NCI-H345 treated with DMSO at 0.1 percent for 48 hours (cell line): ENCODE data around the gene ADH4.
A peak's percentile ranks its signal among the peaks of the same experiment; 100 is the strongest.
"Not testable (repeated sequence)": the region's sequence is repeated elsewhere in the genome, so short reads cannot be mapped to it uniquely, and the experiment has no call there.

Source experiments
- DNase-seq: peaks from one replicate; lab custom pipeline; 2025; ENCODE audit not compliant: unreplicated experiment; lab: John Stamatoyannopoulos, UW

The ADH4 gene

DNA sequence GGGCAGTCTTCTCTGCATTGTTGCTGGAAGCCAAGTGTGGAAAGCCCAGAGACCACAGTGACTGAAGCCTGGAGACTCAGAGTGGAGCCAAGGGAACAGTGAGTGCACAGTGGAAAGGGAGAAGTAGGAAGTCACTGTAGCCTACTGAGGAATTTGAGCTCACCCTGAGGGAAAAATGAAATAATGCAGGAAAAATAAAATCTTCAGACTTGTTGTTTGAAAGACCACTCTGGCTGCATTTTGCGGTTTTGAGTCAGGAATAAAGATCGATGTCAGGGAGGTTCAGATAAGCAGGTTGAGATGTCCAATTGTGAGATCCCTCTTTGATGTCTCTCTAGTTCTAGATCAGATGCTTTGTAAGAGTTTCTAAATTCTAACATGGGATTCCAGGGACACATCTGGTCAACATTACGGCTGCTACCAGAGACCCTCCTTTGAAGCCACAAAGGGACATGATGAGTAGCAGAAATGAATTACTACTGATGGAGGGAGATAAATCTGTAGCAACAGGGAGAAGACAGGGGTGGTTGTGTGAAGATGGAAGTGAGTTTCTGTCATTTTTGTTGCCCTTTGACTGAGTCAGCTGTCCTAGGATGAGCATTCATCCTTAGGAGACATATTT is 8.4 kb downstream of the ADH4 start:
- DNase-seq = no peak

DNA sequence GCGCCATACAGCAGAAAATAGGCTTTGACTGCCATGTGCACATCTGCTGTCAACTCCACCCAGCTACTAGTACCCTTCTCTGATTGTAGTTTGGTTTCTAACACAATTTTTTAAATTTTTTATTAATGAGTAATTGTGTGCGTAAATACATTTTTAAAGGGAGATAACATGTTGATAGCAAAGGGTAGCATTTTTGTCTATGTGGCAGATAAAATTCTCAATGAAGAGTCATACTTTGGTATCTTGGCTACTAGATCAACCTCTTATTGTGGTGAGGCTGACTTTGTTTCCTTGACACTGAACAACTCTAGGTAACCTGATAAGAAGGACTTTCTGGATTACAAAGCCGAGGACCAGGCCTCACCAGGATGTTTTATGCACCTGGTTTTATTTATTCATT is 9.5 kb downstream of the ADH4 start:
- DNase-seq = no peak

DNA sequence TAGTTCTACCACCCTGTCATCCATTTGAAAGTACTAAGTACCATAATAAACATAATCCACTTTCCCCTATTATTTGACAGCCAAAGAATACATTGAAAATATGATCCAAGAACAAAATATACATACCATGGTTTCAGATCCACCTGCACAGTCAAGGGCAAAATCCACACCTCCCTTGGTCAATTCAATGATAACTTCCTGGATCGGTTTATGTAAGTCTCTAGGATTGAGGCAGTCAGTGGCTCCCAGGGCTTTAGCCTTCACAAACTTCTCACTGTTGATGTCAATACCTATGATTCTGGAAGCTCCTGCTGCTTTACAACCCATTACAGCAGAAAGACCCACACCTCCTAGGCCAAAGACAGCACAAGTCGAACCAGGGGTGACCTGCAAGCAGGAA is 12.7 kb downstream of the ADH4 start:
- no peak for DNase-seq

GRCh38 chr4:99126376-99126775 is 17.7 kb downstream of the ADH4 start:
- no peak for DNase-seq

- no peak for DNase-seq
Measured at GRCh38 chr4:99121008-99121407, 23.1 kb downstream of the ADH4 start.

DNA sequence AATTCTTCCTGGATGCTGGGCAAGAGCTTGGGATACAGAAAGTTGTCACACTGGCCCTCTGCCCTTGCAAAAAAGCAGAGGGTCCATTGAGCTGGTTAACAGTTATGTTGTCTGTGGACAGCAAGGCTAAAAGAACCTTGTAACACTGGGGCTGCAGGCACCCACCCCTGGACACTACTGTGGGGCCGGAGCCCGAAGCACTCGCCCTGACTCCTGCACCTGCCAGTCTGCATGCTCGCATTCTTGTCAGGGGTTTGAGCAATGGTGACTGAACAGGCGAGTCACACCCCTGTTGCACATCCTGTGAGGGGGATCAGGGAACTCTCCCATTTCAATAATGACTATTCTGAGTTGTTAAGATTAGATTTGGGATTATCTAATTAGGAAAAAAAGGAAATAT is 23.6 kb downstream of the ADH4 start:
- no peak for DNase-seq

DNA sequence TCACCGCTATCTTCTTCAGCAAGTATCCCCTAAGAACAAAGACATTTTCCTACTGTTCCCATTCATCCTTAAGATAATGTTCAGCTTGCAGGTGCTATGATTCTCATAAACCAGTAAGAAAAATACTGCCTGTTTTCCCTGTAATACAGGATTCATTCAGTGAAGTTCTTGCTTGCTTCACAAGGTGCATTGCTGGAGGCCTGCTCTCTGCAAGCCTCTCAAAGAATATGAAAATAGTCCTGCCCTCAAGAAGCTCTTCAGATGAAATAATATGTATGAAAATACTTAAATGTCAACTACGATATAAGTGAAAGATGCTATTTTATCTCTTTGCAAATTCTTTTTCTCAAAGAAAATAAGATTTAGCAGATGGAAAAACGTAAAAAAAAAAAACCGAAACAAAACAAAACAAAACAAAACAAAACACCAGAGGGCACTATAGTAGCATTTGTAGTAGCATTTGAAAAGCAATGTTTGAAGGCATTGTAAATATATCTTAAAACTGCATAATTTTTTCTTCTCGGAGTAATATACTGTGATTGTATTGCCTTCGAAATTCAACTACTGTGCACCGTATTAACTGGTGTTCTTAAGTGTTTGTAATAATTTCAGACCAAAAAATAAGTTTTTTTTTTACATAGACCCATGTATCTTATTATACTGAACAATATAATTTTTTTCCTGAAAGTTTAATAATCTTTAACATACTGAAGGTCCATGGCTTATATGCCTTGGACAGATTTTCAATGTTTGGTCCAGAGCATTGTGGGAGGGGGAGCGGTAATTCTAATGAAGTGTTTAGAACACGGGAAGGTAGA is 26.0 kb downstream of the ADH4 start:
- no peak for DNase-seq

GRCh38 chr4:99117122-99117841 is 26.8 kb downstream of the ADH4 start:
- not testable (repeated sequence) for DNase-seq

- not testable (repeated sequence) for DNase-seq
Measured at GRCh38 chr4:99109286-99109685, 34.8 kb downstream of the ADH4 start.

DNA sequence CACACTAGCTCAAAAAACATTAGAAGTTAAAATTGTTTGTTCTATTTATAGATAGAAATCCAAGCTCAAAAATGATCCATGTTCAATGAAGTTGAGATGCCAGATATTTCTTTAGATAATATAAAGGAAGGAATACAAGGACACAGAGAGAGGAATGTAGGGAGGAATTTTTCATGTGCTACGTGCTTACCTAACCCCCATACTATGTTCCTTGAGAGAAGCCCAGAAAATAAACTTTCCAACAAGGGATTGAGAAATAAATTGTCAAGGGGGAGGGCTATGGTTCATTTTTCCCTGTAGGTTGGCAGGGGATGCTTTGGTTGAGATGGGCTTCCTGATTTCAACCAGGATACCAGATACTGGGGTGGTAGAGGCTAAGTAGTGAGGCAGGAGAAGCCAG is 39.9 kb downstream of the ADH4 start:
- no peak for DNase-seq

DNA sequence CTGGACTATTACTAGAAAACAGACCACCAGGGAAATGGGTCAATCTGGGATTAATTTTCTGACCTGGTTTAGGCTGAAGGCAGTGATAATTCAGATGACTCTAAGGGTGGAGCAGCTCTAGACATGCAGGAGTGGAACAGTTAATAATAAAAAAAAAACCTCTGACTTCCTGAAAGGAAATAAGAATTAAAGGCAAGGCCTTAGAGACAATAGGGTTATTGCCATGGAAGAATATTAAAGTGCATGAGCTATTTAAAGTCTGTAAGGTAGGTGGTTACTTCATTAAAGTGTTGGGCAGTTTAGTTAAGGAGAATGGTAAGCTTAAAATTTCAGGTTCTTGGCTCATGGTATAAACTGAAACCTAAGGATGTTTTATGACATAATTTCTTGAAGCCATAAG is 40.9 kb downstream of the ADH4 start:
- no peak for DNase-seq

GRCh38 chr4:99102634-99103033 is 41.5 kb downstream of the ADH4 start:
- no peak for DNase-seq

- no peak for DNase-seq
Measured at GRCh38 chr4:99100876-99101275, 43.2 kb downstream of the ADH4 start.

DNA sequence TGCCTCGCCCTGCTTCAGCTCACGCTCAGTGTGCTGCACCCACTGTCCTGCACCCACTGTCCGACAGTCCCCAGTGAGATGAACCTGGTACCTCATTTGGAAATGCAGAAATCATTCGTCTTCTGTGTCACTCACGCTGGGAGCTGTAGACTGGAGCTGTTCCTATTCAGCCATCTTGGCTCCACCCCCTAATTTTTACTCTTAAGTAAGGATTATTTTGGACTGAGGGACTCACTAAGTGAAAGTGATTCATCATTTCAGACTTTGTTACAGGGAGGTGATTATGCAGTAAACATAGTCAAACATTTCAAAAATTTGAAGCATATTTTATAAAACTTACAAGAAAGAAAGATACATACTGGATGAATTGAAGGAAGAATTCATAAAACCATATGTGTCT is 44.3 kb downstream of the ADH4 start:
- DNase-seq = not testable (repeated sequence)

- no peak for DNase-seq
Measured at GRCh38 chr4:99099311-99099710, 44.8 kb downstream of the ADH4 start.

DNA sequence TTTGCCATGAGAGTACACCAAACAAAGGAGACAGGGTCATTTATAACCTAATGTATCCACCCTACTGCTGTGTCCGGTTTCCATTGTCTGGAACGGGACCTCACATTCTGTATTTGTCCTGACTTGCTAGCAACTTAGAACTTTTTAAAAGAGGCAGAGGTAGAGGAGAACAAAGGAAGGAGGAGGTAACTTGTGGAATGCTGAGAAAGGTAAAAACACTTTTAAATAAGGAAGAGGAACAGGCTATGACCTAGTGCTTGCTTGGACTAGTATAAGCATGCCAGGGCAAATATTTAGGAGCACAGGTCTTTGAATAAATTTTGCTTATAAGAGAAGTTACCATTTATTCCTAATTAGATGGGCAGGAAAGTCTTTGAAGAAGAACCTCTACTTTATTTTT is 52.3 kb downstream of the ADH4 start:
- not testable (repeated sequence) for DNase-seq

DNA sequence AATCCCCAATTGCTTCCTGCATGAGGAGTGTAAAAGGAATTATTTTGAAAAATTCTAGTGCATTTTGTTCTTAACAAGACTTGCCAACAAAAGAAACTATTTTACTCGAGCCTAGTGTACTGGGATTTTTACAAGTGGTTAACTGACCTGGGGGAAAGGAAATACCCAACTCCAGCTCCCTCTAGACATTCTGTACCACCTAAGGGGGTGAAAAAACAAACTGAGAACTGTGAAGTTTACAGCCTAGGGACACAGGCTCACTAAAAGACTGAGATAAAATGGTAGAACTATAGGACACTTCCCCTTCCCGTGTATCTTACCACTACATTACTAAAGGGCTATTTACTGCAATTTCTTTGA is 52.9 kb downstream of the ADH4 start:
- no peak for DNase-seq

GRCh38 chr4:99090481-99091215 is 53.4 kb downstream of the ADH4 start:
- DNase-seq = no peak

DNA sequence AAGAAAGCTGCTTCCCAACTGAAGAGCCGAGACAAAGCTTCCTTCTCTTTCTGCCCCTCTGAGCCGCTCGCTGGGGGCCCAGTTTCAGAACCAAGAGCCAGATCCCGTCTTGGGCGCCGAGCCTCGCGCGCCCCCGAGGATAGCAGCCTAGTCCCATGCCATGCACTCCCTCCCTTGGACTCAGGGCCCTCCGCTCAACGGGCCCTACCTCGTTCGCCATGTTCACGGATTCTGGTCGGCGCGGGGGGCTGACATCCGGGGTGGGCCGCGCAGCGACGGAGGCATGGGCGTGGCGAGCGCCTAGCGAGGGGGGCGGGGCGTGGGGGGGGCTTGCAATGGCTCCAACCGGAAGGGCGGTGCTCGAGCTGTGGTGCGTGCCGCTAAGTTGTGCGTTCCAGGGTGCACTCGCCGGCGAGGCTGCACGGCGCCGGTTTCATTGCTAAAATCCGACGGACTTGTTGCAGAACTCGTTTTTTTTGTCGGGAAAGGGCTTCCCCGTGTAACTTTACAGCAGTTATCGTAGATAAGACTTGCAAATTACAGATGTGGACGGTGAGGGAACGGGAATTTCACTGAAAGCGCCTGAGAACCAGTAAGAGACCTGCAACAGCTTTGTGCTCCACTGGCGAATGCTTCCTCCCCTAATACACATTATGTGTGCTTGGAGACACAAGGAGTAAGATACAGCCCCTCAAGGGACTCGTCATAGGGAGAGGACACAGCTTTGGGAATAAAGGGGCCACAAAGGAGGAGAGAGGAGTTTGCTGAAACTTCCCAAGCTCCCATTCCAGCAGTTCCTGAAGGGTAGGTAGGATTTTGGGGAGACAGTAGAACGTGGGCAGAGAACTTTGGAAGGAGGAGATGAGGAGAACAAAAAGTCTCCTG is 55.4 kb downstream of the ADH4 start, which contains the start of gene ADH5:
ADH5 (minus strand) TSS at position 308 of the 885 bp plus-strand sequence; CDS start at position 220, 88 bp downstream.
- peak; percentile 68 for DNase-seq

DNA sequence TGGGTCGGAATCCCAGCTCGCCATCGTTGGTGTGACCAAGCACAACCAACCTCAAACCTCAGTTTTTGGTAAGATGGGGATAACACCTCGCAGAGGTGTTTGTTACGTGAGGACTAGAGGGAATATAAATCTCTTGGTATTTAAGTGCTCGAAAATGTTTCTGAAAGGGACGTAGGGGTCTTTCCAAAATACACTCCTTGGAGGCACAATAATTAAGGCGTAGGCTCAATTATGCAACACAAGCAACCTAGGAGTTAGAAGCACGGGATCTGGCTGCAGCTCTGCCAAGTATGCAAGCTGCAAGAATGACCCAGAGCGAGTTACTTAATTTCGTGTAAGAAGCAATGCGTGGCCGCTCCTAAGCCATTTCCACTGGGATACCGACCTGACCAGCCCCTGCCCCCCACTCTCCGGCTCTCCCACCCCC is 56.1 kb downstream of the ADH4 start:
- no peak for DNase-seq
